GM21723 (cell line): ENCODE data around the gene AKNA.

ENCODE experiments used
- ATAC-seq: cut with Tn5 transposase; IDR thresholded peaks from one replicate; pipeline ENCODE4 v1.9.1; 2021; ENCODE audit warnings: mild to moderate bottlenecking, moderate library complexity; ENCODE audit not compliant: unreplicated experiment

Gene AKNA

GRCh38 chr9:114397219-114397847 is 9.6 kb upstream of the AKNA start:
- ATAC-seq: no peak

GRCh38 chr9:114396558-114397218 is 8.9 kb upstream of the AKNA start:
- no peak for ATAC-seq

- ATAC-seq: no peak
These were observed 8.0 kb upstream of the AKNA start for GRCh38 chr9:114395768-114396167.

GRCh38 chr9:114395334-114395617 is 7.5 kb upstream of the AKNA start:
- ATAC-seq: no peak

GRCh38 chr9:114394523-114395333 is 6.9 kb upstream of the AKNA start:
- no peak for ATAC-seq

GRCh38 chr9:114392749-114393112 is 4.9 kb upstream of the AKNA start:
- no peak for ATAC-seq

GRCh38 chr9:114390952-114391351 is 3.2 kb upstream of the AKNA start:
- ATAC-seq: no peak

- no peak for ATAC-seq
These were observed 2.0 kb upstream of the AKNA start for GRCh38 chr9:114389612-114390368.

GRCh38 chr9:114388764-114389375 is 1.1 kb upstream of the AKNA start:
- ATAC-seq: no peak

GRCh38 chr9:114388357-114388682 is 538 bp upstream of the AKNA start:
- no peak for ATAC-seq

- no peak for ATAC-seq
These were observed 699 bp downstream of the AKNA start for GRCh38 chr9:114386886-114387679.

- ATAC-seq: no peak
These were observed 1.4 kb downstream of the AKNA start for GRCh38 chr9:114386361-114386885.

- ATAC-seq: peak; percentile 76
These were observed 2.2 kb downstream of the AKNA start for GRCh38 chr9:114385397-114386181.

GRCh38 chr9:114384836-114385396 is 2.9 kb downstream of the AKNA start:
- ATAC-seq: no peak

GRCh38 chr9:114384341-114384740 is 3.4 kb downstream of the AKNA start:
- ATAC-seq: no peak

GRCh38 chr9:114383521-114384231 is 4.1 kb downstream of the AKNA start:
- no peak for ATAC-seq

- no peak for ATAC-seq
These were observed 4.9 kb downstream of the AKNA start for GRCh38 chr9:114382699-114383520.

GRCh38 chr9:114378883-114379282 is 8.9 kb downstream of the AKNA start:
- ATAC-seq: no peak
